Heart left ventricle (tissue), 13 donors: ENCODE measurements around the gene LRRC27.

ENCODE experiments used
- POLR2A ChIP-seq, 2 donors: fragments of 450-650 bp; IDR thresholded peaks; one replicate each; pipeline ENCODE4 v1.6.1; 2017; ENCODE audit warnings: antibody characterized with exemption in 2 of 2, mild to moderate bottlenecking in 2 of 2, moderate library complexity in 2 of 2
- TF ChIP-seq, protein P1 (sequence below), 12 donors: fragments of 200-600 bp; sonication (generic) in 4 of 12; IDR thresholded peaks; one replicate each; pipeline versions ENCODE4 v1.5.0 to v1.8.0; 2018 to 2022; ENCODE audit warnings: antibody characterized with exemption in 12 of 12, mild to moderate bottlenecking in 5 of 12
- donor health status: ischemic (EF 13 %, LVEDD 7.1; RV severe dilation, severe dysfunction).
- donor health status: DM: no; HTN: yes; CAD: no.
- donor health status: DM: no; HTN: no; CAD: no.
- donor health status: ischemic (EF 25% LVEDD 6.9; RV normal size, moderate dysfunction).
- donor health status: ischemic (EF 25% LVEDD 5.7; RV mildly dilated, moderate dysfunction).
- donor health status: ischemic (EF 35%, LVEDD 5.7; RV mildly dilated, moderate dysfunction).
- donor health status: nonischemic (EF 11% LVEDD 7.7; RV severe dilation, severe dysfunction).
- donor health status: DM: yes; HTN: yes; CAD: no.
- donor health status: PGD.
- donor health status: ischemic (EF 29% LVEDD 5.4; RV normal size, mild dysfunction).
- donor health status: nonischemic (EF 23%, LVEDD 6.1; RV moderate dilation, normal function).

- no peak for TF ChIP-seq POLR2A (IDR thresholded peaks at IDR 0.05)
- TF ChIP-seq, protein P1, sequence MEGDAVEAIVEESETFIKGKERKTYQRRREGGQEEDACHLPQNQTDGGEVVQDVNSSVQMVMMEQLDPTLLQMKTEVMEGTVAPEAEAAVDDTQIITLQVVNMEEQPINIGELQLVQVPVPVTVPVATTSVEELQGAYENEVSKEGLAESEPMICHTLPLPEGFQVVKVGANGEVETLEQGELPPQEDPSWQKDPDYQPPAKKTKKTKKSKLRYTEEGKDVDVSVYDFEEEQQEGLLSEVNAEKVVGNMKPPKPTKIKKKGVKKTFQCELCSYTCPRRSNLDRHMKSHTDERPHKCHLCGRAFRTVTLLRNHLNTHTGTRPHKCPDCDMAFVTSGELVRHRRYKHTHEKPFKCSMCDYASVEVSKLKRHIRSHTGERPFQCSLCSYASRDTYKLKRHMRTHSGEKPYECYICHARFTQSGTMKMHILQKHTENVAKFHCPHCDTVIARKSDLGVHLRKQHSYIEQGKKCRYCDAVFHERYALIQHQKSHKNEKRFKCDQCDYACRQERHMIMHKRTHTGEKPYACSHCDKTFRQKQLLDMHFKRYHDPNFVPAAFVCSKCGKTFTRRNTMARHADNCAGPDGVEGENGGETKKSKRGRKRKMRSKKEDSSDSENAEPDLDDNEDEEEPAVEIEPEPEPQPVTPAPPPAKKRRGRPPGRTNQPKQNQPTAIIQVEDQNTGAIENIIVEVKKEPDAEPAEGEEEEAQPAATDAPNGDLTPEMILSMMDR (IDR thresholded peaks at IDR 0.05): no peak
These were observed 73.0 kb downstream of the LRRC27 start for GRCh38 chr10:132404911-132405462.
